ENCODE results near the gene PTPN22.

DNA sequence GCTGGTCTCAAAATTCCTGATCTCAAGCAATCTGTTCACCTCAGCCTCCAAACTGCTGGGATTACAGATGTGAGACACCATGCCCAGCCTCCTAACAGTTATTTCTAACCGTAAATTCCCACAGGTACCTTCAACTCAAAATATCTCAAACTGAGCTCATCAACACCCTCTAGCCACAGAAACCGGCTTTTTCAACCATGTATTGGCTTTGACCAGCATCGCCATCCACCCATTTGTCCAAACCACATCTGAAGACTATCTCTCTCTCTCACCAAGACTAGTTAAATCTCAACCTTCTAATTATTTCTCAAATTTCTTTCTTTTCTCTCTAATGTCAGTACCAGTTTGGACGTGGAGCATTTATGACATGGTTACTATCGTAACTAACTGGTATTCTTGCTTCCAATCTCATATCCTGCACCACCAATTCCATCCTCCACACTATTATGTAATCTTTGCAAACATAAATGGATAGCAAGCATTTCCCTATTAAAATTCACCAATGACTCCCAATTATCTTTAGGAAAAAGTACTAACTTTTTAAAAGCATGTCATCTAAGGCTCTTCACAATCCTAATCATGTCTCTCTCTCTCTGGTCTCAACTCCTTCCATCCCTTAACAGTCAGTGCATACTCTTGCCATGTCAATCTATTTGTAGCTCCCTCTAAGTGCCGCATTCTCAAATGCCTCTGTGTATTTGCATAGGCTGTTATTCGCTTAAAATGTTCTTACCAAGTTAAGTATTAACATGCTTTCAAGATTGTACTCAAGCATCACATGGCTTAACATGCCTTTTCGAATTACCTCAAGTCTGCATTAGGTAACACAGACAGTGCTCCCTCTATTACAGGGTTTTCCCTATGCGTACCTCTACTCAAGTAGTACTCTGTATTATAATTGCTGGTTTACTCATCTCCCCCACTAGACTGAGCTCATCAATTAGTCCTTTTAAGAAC lies 77.4 kb downstream of the PTPN22 start:
- TF ChIP-seq, protein P1, sequence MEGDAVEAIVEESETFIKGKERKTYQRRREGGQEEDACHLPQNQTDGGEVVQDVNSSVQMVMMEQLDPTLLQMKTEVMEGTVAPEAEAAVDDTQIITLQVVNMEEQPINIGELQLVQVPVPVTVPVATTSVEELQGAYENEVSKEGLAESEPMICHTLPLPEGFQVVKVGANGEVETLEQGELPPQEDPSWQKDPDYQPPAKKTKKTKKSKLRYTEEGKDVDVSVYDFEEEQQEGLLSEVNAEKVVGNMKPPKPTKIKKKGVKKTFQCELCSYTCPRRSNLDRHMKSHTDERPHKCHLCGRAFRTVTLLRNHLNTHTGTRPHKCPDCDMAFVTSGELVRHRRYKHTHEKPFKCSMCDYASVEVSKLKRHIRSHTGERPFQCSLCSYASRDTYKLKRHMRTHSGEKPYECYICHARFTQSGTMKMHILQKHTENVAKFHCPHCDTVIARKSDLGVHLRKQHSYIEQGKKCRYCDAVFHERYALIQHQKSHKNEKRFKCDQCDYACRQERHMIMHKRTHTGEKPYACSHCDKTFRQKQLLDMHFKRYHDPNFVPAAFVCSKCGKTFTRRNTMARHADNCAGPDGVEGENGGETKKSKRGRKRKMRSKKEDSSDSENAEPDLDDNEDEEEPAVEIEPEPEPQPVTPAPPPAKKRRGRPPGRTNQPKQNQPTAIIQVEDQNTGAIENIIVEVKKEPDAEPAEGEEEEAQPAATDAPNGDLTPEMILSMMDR (IDR thresholded peaks at IDR 0.05), result no peak
- no peak for TF ChIP-seq POLR2A (IDR thresholded peaks at IDR 0.05)
- no peak for TF ChIP-seq POLR2AphosphoS5 (IDR thresholded peaks at IDR 0.05)
